Left lung (tissue), 10 donors: Measurements from ENCODE around the gene RPS4Y1. TPM values are rescaled to one million over a fixed set of nuclear protein-coding genes. Genes with fewer than 3 reads are reported as not detected.
"Not testable (repeated sequence)": the region's sequence is repeated elsewhere in the genome, so short reads cannot be mapped to it uniquely, and the experiment has no call there.

Source experiments
- ATAC-seq: fragments of 200-7000 bp; cut with Tn5 transposase; one replicate; pipeline ENCODE4 v1.9.1; 2020; ENCODE audit warnings: moderate library complexity
- DNase-seq, 4 donors: peaks; one replicate each; pipeline ENCODE4 v3.0.0-alpha.2; 2013 to 2020
- H3K27ac ChIP-seq, 2 donors: fragments of 200-600 bp; sonication (generic) in 1 of 2; one replicate each; pipeline versions ENCODE4 v1.5.0 to v1.8.0; 2020 to 2021
- H3K27me3 ChIP-seq, 2 donors: fragments of 200-600 bp; sonication (generic) in 1 of 2; one replicate each; pipeline versions ENCODE4 v1.5.0 to v1.8.0; 2020 to 2021
- H3K36me3 ChIP-seq, 2 donors: fragments of 200-600 bp; sonication (generic) in 1 of 2; one replicate each; pipeline versions ENCODE4 v1.5.0 to v1.8.0; 2020 to 2021
- H3K4me1 ChIP-seq, 2 donors: fragments of 200-600 bp; one replicate each; pipeline ENCODE4 v1.8.0; 2021
- H3K4me3 ChIP-seq, 2 donors: fragments of 200-600 bp; sonication (generic) in 1 of 2; one replicate each; pipeline versions ENCODE4 v1.5.0 to v1.8.0; 2020 to 2021; ENCODE audit warnings: mild to moderate bottlenecking in 1 of 2
- H3K9me3 ChIP-seq, 2 donors: fragments of 200-600 bp; sonication (generic) in 1 of 2; one replicate each; pipeline versions ENCODE4 v1.5.0 to v1.8.0; 2020 to 2021
- intact Hi-C, 2 donors: fragments of 100-400 bp; cut with DNase I; formaldehyde crosslinking; loops; one replicate each; pipeline versions ENCODE4 v1.11.2 to v1.14.2; 2022
- polyA plus RNA-seq, 6 donors: library from polyadenylated mRNA; unstranded; fragments of 120-200 nt; gene quantifications; one replicate each; pipeline ENCODE4 v1.2.1, GENCODE V29; 2013; ENCODE audit not compliant: insufficient read length in 6 of 6
- total RNA-seq, 2 donors: library from RNA; stranded (reverse); fragmentation: NEBNext Ultra II Directional; extraction: Animal tissue kit (Norgen Biotek cat#: 25700); gene quantifications; one replicate each; pipeline ENCODE4 v1.2.1, GENCODE V29; 2021
- TF ChIP-seq, protein P1 (sequence below), 2 donors: fragments of 200-600 bp; sonication (generic) in 1 of 2; IDR thresholded peaks; one replicate each; pipeline versions ENCODE4 v1.5.0 to v1.8.0; 2021; ENCODE audit warnings: antibody characterized with exemption in 2 of 2
- donor health status: DM: no; HTN: yes; CAD: no.
- donor health status: DM: no; HTN: no; CAD: no.

Gene RPS4Y1
- total and polyA plus RNA-seq, 8 donors: 3.3 to 762 (median 273) TPM; not detected in 1

DNA sequence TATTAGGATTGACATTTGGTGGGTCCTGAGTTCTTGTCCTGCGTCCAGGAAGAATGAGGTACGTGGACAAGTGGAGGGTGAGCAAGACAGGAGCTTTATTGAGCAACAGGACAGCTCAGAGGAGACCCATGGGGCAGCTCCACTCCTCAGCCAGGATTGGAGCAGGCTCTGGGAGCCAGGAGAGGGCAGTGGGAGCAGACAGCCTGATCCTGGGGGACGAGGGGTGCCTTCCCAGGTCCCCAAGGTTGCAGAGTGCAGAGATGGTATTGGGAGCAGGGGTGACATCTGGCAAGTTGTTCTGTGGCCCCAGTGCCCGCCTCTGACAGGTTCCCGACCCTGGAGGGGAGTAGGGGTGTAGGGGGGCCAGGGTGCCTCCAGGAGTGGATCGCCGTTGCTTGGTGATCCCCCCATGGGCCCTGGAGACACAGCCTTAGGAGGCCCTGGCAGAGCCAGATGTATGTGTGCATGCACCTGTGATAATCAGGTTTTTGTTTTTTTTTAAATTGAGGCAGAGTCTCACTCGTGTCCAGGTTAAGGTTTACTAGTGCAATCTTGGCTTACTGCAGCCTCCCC is 26.7 kb downstream of the RPS4Y1 start:
- ATAC-seq: no peak
- TF ChIP-seq, protein P1, sequence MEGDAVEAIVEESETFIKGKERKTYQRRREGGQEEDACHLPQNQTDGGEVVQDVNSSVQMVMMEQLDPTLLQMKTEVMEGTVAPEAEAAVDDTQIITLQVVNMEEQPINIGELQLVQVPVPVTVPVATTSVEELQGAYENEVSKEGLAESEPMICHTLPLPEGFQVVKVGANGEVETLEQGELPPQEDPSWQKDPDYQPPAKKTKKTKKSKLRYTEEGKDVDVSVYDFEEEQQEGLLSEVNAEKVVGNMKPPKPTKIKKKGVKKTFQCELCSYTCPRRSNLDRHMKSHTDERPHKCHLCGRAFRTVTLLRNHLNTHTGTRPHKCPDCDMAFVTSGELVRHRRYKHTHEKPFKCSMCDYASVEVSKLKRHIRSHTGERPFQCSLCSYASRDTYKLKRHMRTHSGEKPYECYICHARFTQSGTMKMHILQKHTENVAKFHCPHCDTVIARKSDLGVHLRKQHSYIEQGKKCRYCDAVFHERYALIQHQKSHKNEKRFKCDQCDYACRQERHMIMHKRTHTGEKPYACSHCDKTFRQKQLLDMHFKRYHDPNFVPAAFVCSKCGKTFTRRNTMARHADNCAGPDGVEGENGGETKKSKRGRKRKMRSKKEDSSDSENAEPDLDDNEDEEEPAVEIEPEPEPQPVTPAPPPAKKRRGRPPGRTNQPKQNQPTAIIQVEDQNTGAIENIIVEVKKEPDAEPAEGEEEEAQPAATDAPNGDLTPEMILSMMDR (IDR thresholded peaks at IDR 0.05): no peak
- intact Hi-C loops: no loop called here

DNA sequence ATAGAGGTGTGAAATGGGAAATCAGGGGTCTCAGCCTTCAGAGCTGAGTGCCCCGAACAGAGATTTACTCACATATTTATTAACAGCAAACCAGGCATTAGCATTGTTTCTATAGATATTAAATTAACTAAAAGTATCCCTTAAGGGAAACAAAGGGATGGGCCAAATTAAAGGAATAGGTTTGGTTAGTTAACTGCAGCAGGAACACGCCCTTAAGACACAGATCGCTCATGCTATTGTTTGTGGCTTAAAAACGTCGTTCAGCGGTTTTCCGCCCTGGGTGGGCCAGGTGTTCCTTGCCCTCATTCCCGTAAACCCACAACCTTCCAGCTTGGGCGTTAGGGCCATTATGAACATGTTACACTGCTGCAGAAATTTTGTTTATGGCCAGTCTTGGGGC is 30.8 kb downstream of the RPS4Y1 start:
- ATAC-seq, intact Hi-C loops, H3K4me3 ChIP-seq, H3K9me3 ChIP-seq, H3K27ac ChIP-seq, H3K4me1 ChIP-seq, DNase-seq, H3K27me3 ChIP-seq: not testable (repeated sequence)
- peaks cover 0 to 11% of the 10 kb centered on the region in 2 donors for H3K36me3 ChIP-seq

More for the DNA sequence above, 26.7 kb downstream of the RPS4Y1 start:
- peaks cover 0 to 49% of the 10 kb centered on the region in 2 donors for H3K36me3 ChIP-seq
- H3K4me3 ChIP-seq: no peak overlapping the region
- no peaks in the 10 kb centered on the region for H3K27me3 ChIP-seq
- H3K9me3 ChIP-seq: peaks cover 0 to 6% of the 10 kb centered on the region in 2 donors
- H3K27ac ChIP-seq: no peak overlapping the region
- DNase-seq: no peak
- no peaks in the 10 kb centered on the region for H3K4me1 ChIP-seq

DNA sequence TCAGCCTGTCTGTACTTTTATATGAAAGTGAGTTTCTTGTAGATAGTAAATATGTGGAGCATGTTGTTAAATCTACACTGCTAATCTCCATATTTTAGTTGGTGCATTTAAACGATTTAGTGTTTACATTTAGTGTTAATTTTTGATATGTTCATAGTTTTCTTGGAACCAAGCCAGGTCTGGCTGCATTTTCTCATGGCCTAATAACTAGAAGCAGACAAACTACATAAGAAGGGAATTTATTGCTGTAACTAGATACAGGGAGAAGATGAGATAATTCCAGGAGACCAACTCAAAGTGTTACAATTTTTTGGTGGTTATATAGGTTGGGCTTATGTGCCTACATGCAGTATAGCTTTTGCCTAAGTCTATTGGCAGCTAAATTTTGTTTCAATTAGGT is 32.8 kb downstream of the RPS4Y1 start:
- intact Hi-C loops: no loop called here
- TF ChIP-seq, protein P1 (IDR thresholded peaks at IDR 0.05): no peak
- ATAC-seq (no peak), DNase-seq (no peak)
- H3K4me1 ChIP-seq: no peaks in the 10 kb centered on the region
- H3K9me3 ChIP-seq: peaks cover 0 to 6% of the 10 kb centered on the region in 2 donors
- H3K4me3 ChIP-seq: no peak overlapping the region
- no peaks in the 10 kb centered on the region for H3K36me3 ChIP-seq
- no peak overlapping the region for H3K27ac ChIP-seq
- no peaks in the 10 kb centered on the region for H3K27me3 ChIP-seq

DNA sequence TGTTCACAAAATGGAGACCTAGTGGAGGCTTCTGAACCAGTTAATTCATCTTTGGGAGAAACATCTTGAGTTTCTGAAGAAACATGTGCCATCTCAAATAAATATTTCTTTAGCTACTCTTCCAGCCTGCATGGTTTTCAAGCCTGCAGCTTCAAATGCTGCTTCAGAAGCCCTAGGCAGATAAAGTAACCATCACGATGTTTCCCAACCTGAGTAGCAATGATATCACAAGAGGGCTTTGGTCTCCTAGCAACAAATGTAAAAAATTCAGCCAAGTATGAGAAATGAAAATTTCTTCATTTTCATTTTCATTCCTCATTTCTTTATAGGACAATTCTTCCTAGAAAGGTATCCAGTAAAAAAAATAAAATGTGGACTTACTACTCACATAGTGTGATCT is 42.2 kb downstream of the RPS4Y1 start:
- intact Hi-C loops: no loop called here
- ATAC-seq (no peak), DNase-seq (no peak)
- Histone ChIP-seq H3K9me3 (no peaks in the 10 kb centered on the region), H3K36me3 (no peaks in the 10 kb centered on the region), H3K27me3 (no peaks in the 10 kb centered on the region), H3K4me1 (no peaks in the 10 kb centered on the region), H3K4me3 (no peak overlapping the region), H3K27ac (no peak overlapping the region)
- TF ChIP-seq, protein P1 (IDR thresholded peaks at IDR 0.05): no peak

DNA sequence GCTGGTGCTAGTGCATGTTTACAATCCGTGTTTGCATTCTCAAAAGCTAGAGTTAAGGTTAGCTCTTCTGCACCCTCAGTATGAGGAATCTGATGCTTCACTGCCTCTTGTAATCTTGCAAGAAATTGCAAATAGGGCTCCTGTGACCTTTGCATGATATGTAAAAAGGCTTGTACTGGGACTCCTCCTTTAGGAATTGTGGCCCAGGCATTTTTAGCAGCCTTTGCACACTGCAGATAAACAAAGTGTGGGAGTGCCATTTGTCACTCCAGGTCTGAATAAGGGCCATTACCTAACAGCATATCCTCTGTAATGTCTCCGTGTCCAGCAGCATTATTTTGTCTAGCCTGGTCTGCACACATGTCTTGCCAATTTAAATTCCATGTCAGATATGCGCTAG is 44.5 kb downstream of the RPS4Y1 start:
- Histone ChIP-seq H3K4me3 (no peak overlapping the region), H3K9me3 (no peaks in the 10 kb centered on the region), H3K27me3 (no peaks in the 10 kb centered on the region), H3K4me1 (no peaks in the 10 kb centered on the region), H3K36me3 (no peaks in the 10 kb centered on the region), H3K27ac (no peak overlapping the region)
- DNase-seq: no peak
- no peak for ATAC-seq
- TF ChIP-seq, protein P1 (IDR thresholded peaks at IDR 0.05): no peak
- intact Hi-C loops: no loop called here

DNA sequence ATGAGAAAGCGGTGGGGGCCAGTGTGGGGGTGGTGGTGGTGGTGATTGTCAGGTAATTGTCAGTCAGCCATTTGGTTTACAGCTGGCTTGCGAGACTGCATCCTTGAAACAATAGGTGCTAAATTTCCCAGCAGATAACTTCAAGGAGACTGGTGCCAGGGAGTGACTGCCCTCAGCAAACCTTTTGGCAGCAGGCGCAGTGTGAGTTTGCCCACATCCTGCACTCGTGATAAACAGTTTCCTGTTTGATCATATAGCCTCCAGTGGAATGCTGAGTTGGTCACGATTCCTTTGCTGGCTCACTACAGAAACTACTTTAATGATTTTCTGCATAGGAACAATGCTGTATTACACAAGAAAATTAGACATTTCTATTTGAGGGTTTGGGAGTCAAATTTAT is 46.0 kb downstream of the RPS4Y1 start:
- H3K4me3 ChIP-seq: no peak overlapping the region
- H3K9me3 ChIP-seq: no peaks in the 10 kb centered on the region
- H3K4me1 ChIP-seq: no peaks in the 10 kb centered on the region
- TF ChIP-seq, protein P1 (IDR thresholded peaks at IDR 0.05): no peak
- ATAC-seq: no peak
- no peaks in the 10 kb centered on the region for H3K27me3 ChIP-seq
- no peak overlapping the region for H3K27ac ChIP-seq
- intact Hi-C loops: no loop called here
- DNase-seq: no peak
- H3K36me3 ChIP-seq: no peaks in the 10 kb centered on the region
